NCI-H748 (cell line): ENCODE results near the gene PTTG2.

Experiments
- DNase-seq: peaks from one replicate; lab custom pipeline; 2025; ENCODE audit not compliant: unreplicated experiment; lab: John Stamatoyannopoulos, UW

PTTG2 gene

GRCh38 chr4:38004887-38005286, 44.7 kb downstream of the PTTG2 start:
- DNase-seq, result no peak

GRCh38 chr4:38005637-38006036, 45.4 kb downstream of the PTTG2 start:
- no peak for DNase-seq

GRCh38 chr4:38007645-38008044, 47.4 kb downstream of the PTTG2 start:
- no peak for DNase-seq

- DNase-seq, result no peak
These were observed 48.4 kb downstream of the PTTG2 start for GRCh38 chr4:38008571-38009021.

- DNase-seq, result no peak
These were observed 49.2 kb downstream of the PTTG2 start for GRCh38 chr4:38009421-38009820.

- DNase-seq, result no peak
These were observed 49.8 kb downstream of the PTTG2 start for GRCh38 chr4:38009949-38010348.
